ENCODE results near the gene TCP1. TPM values are rescaled to one million over a fixed set of nuclear protein-coding genes. Genes with fewer than 3 reads are reported as not detected.
"Not testable (repeated sequence)": the region's sequence is repeated elsewhere in the genome, so short reads cannot be mapped to it uniquely, and the experiment has no call there.

TCP1 gene
- polyA plus RNA-seq, 1 donor from 2014 or later, result 379 TPM

DNA sequence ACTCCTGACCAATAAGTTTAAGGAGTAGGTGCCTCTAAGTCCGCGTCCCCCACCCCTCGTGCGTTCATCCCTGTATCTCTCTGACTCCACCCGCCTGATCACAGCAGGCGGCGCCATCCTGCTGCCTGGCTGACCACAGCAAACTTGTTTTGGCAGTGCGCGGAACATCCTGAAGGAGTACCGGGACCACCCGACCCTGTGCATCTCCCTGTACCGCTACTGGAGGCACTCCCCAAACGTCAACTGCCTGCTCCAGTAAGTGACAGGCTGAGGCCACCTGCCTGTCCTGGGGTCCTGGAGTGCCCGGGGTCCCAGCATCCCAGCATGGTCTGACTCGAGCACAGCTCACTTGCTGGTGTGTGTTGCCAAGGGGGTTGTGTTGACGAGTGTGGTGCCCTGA is 29.7 kb upstream of the TCP1 start:
- H4K20me1 ChIP-seq (ENCODE audit: insufficient read depth), result no peaks in the 10 kb centered on the region
- no peak overlapping the region for H3K4me2 ChIP-seq (ENCODE audit: low read length)
- no peaks in the 10 kb centered on the region for H3K9me3 ChIP-seq (ENCODE audit: low read length)
- no peaks in the 10 kb centered on the region for H3K36me3 ChIP-seq (ENCODE audit: insufficient read depth, low read length)
- no peaks in the 10 kb centered on the region for H3F3A ChIP-seq (ENCODE audit: insufficient read depth, low read length, poor library complexity, severe bottlenecking)
- no peak overlapping the region for H3K4me3 ChIP-seq (ENCODE audit: low read length)
- no peaks in the 10 kb centered on the region for H3K9me2 ChIP-seq (ENCODE audit: insufficient read depth, low read length)
- H3K27me3 ChIP-seq (ENCODE audit: insufficient read depth, low read depth, low read length), result no peaks in the 10 kb centered on the region
- no peak overlapping the region for H3K27ac ChIP-seq (ENCODE audit: low read length)
- H2AFZ ChIP-seq (ENCODE audit: low read depth, low read length), result no peak overlapping the region
- H3K9ac ChIP-seq (ENCODE audit: low read length), result no peak overlapping the region
- TF ChIP-seq MXI1 (conservative IDR thresholded peaks at IDR 0.05; ENCODE audit: poor library complexity, severe bottlenecking), result no peak
- TF ChIP-seq, protein P1, sequence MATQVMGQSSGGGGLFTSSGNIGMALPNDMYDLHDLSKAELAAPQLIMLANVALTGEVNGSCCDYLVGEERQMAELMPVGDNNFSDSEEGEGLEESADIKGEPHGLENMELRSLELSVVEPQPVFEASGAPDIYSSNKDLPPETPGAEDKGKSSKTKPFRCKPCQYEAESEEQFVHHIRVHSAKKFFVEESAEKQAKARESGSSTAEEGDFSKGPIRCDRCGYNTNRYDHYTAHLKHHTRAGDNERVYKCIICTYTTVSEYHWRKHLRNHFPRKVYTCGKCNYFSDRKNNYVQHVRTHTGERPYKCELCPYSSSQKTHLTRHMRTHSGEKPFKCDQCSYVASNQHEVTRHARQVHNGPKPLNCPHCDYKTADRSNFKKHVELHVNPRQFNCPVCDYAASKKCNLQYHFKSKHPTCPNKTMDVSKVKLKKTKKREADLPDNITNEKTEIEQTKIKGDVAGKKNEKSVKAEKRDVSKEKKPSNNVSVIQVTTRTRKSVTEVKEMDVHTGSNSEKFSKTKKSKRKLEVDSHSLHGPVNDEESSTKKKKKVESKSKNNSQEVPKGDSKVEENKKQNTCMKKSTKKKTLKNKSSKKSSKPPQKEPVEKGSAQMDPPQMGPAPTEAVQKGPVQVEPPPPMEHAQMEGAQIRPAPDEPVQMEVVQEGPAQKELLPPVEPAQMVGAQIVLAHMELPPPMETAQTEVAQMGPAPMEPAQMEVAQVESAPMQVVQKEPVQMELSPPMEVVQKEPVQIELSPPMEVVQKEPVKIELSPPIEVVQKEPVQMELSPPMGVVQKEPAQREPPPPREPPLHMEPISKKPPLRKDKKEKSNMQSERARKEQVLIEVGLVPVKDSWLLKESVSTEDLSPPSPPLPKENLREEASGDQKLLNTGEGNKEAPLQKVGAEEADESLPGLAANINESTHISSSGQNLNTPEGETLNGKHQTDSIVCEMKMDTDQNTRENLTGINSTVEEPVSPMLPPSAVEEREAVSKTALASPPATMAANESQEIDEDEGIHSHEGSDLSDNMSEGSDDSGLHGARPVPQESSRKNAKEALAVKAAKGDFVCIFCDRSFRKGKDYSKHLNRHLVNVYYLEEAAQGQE (IDR thresholded peaks at IDR 0.05; ENCODE audit: borderline replicate concordance), result no peak
- no peak for TF ChIP-seq EZH2 (IDR thresholded peaks at IDR 0.05; ENCODE audit: borderline replicate concordance, insufficient read depth, low read length, poor library complexity, severe bottlenecking)
- TF ChIP-seq RAD21 (conservative IDR thresholded peaks at IDR 0.05), result no peak
- TF ChIP-seq TAF1 (IDR thresholded peaks at IDR 0.05; ENCODE audit: low read depth), result no peak
- TF ChIP-seq EP300 (conservative IDR thresholded peaks at IDR 0.05; ENCODE audit: poor library complexity, severe bottlenecking), result no peak
- no peak for TF ChIP-seq SMC3 (conservative IDR thresholded peaks at IDR 0.05; ENCODE audit: poor library complexity)
- no peaks in the 10 kb centered on the region for H3K79me2 ChIP-seq (replicated peaks; ENCODE audit: insufficient read depth, low read length)

DNA sequence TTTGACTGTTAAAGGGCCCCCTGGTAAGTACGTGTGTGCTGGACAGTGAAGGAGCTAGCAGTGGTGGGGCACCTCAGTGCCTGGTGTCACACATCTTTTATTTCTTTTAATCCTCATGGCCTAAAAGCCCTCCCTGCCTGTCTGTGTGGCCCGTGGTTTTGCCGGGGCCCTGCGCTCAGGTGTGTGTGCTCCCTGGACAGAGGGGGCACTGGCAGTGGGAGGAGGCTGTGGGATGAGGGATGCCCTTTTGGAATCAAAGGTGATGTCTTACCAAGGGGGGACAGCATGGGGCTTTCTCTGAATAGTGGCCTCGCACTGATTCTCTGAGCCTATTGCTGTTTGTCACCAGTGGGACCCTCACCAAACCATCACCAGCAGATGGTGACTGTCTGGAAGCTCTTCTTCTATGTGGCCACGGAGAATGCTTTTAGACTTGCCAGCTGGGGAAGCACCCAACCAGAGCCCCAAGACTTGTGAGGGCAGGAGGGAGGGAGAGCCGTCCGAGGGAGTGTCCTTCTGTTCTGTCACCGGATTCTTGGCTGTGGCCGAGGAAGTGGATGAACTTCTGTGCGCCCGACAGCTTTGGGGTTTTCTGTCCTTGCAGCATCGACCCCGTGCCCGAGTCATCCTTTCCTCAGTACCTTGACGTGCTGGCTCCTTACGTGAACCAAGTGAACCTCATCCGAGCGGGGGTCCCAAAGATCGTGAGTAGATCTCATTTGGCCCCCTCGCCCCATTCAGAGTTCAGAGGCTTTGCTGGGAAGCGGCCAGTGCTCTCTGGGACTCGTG is 28.7 kb upstream of the TCP1 start:
- H3K4me3 ChIP-seq (ENCODE audit: low read length), result no peak overlapping the region
- no peak overlapping the region for H2AFZ ChIP-seq (ENCODE audit: low read depth, low read length)
- H3F3A ChIP-seq (ENCODE audit: insufficient read depth, low read length, poor library complexity, severe bottlenecking), result no peaks in the 10 kb centered on the region
- no peaks in the 10 kb centered on the region for H3K9me3 ChIP-seq (ENCODE audit: low read length)
- no peak overlapping the region for H3K27ac ChIP-seq (ENCODE audit: low read length)
- no peak for TF ChIP-seq RAD21 (conservative IDR thresholded peaks at IDR 0.05)
- TF ChIP-seq, protein P1 (IDR thresholded peaks at IDR 0.05; ENCODE audit: borderline replicate concordance), result no peak
- no peak for TF ChIP-seq TAF1 (IDR thresholded peaks at IDR 0.05; ENCODE audit: low read depth)
- TF ChIP-seq EP300 (conservative IDR thresholded peaks at IDR 0.05; ENCODE audit: poor library complexity, severe bottlenecking), result no peak
- no peak for TF ChIP-seq EZH2 (IDR thresholded peaks at IDR 0.05; ENCODE audit: borderline replicate concordance, insufficient read depth, low read length, poor library complexity, severe bottlenecking)
- no peak for TF ChIP-seq POLR2AphosphoS5 (IDR thresholded peaks at IDR 0.05)
- TF ChIP-seq, protein P2, sequence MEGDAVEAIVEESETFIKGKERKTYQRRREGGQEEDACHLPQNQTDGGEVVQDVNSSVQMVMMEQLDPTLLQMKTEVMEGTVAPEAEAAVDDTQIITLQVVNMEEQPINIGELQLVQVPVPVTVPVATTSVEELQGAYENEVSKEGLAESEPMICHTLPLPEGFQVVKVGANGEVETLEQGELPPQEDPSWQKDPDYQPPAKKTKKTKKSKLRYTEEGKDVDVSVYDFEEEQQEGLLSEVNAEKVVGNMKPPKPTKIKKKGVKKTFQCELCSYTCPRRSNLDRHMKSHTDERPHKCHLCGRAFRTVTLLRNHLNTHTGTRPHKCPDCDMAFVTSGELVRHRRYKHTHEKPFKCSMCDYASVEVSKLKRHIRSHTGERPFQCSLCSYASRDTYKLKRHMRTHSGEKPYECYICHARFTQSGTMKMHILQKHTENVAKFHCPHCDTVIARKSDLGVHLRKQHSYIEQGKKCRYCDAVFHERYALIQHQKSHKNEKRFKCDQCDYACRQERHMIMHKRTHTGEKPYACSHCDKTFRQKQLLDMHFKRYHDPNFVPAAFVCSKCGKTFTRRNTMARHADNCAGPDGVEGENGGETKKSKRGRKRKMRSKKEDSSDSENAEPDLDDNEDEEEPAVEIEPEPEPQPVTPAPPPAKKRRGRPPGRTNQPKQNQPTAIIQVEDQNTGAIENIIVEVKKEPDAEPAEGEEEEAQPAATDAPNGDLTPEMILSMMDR (IDR thresholded peaks at IDR 0.05; ENCODE audit: poor library complexity, severe bottlenecking), result no peak
- TF ChIP-seq SMC3 (conservative IDR thresholded peaks at IDR 0.05; ENCODE audit: poor library complexity), result no peak
- TF ChIP-seq MXI1 (conservative IDR thresholded peaks at IDR 0.05; ENCODE audit: poor library complexity, severe bottlenecking), result no peak
- H3K9me2 ChIP-seq (ENCODE audit: insufficient read depth, low read length), result no peaks in the 10 kb centered on the region
- H3K27me3 ChIP-seq (ENCODE audit: insufficient read depth, low read depth, low read length), result no peaks in the 10 kb centered on the region
- H4K20me1 ChIP-seq (ENCODE audit: insufficient read depth), result no peaks in the 10 kb centered on the region
- no peak overlapping the region for H3K4me2 ChIP-seq (ENCODE audit: low read length)
- H3K79me2 ChIP-seq (replicated peaks; ENCODE audit: insufficient read depth, low read length), result no peaks in the 10 kb centered on the region
- no peaks in the 10 kb centered on the region for H3K36me3 ChIP-seq (ENCODE audit: insufficient read depth, low read length)
- H3K9ac ChIP-seq (ENCODE audit: low read length), result no peak overlapping the region

DNA sequence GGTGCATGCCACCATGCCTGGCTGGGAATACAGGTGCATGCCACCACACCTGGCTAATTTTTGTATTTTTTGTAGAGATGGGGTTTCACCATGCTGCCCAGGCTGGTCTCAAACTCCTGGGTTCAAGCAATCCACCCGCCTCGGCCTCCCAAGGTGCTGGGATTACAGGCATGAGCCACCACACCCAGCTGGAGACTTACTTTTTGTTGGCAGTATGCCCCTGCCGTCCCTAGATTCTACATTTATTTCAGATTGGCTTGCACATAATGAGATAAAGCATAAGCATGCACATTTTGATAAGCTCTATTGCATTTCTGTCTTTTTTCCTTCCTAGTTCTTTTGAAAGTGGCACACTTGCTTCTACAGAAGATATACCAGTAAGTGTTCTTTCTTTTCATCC is 27.4 kb upstream of the TCP1 start:
- not testable (repeated sequence) for H3K4me3 ChIP-seq (ENCODE audit: low read length); H3K4me2 ChIP-seq (ENCODE audit: low read length); H2AFZ ChIP-seq (ENCODE audit: low read depth, low read length); H3K27me3 ChIP-seq (ENCODE audit: insufficient read depth, low read depth, low read length); H3K36me3 ChIP-seq (ENCODE audit: insufficient read depth, low read length); H3K79me2 ChIP-seq (replicated peaks; ENCODE audit: insufficient read depth, low read length); H3F3A ChIP-seq (ENCODE audit: insufficient read depth, low read length, poor library complexity, severe bottlenecking); H3K9ac ChIP-seq (ENCODE audit: low read length); H3K27ac ChIP-seq (ENCODE audit: low read length); H3K9me3 ChIP-seq (ENCODE audit: low read length); H3K9me2 ChIP-seq (ENCODE audit: insufficient read depth, low read length); H4K20me1 ChIP-seq (ENCODE audit: insufficient read depth)

Measured in neural cell (in vitro differentiated cells).